Activated CD4-positive, alpha-beta T cell treated with anti-CD3 and anti-CD28 coated beads for 48 hours (primary cell): ENCODE data around the gene NMT1.

Experiments used
- DNase-seq: peaks from one replicate; pipeline ENCODE4 v3.0.0-alpha.2; 2020

NMT1 gene

GRCh38 chr17:45106096-45106495 is 45.0 kb downstream of the NMT1 start:
- no peak for DNase-seq

GRCh38 chr17:45106582-45106981 is 45.5 kb downstream of the NMT1 start:
- DNase-seq, result no peak

GRCh38 chr17:45107293-45108010 is 46.3 kb downstream of the NMT1 start:
- DNase-seq, result no peak

GRCh38 chr17:45108051-45108450 is 46.9 kb downstream of the NMT1 start:
- no peak for DNase-seq

- no peak for DNase-seq
These were observed 47.7 kb downstream of the NMT1 start for GRCh38 chr17:45108595-45109521.

- no peak for DNase-seq
These were observed 49.8 kb downstream of the NMT1 start for GRCh38 chr17:45110676-45111611.

- no peak for DNase-seq
These were observed 50.7 kb downstream of the NMT1 start for GRCh38 chr17:45111850-45112249.

GRCh38 chr17:45112559-45113423 is 51.7 kb downstream of the NMT1 start:
- DNase-seq, result no peak

GRCh38 chr17:45113424-45113754 is 52.3 kb downstream of the NMT1 start:
- no peak for DNase-seq

GRCh38 chr17:45114117-45114932 is 53.2 kb downstream of the NMT1 start:
- no peak for DNase-seq

GRCh38 chr17:45115015-45115625 is 54.0 kb downstream of the NMT1 start:
- DNase-seq, result no peak

- DNase-seq, result no peak
These were observed 54.8 kb downstream of the NMT1 start for GRCh38 chr17:45115871-45116270.

- DNase-seq, result no peak
These were observed 55.4 kb downstream of the NMT1 start for GRCh38 chr17:45116434-45117016.

GRCh38 chr17:45117334-45117733 is 56.2 kb downstream of the NMT1 start:
- no peak for DNase-seq

GRCh38 chr17:45117848-45118646 is 56.9 kb downstream of the NMT1 start:
- DNase-seq, result no peak

GRCh38 chr17:45118691-45119090 is 57.6 kb downstream of the NMT1 start:
- no peak for DNase-seq

- DNase-seq, result no peak
These were observed 58.8 kb downstream of the NMT1 start for GRCh38 chr17:45119964-45120363.

GRCh38 chr17:45120558-45120957 is 59.4 kb downstream of the NMT1 start:
- no peak for DNase-seq

GRCh38 chr17:45121055-45121454 is 59.9 kb downstream of the NMT1 start:
- no peak for DNase-seq
